ENCODE results near the gene ADARB2. TPM values are rescaled to one million over a fixed set of nuclear protein-coding genes. Genes with fewer than 3 reads are reported as not detected.

ADARB2 gene
- total RNA-seq, 1 donor from 2014 or later = 0.08 TPM

DNA sequence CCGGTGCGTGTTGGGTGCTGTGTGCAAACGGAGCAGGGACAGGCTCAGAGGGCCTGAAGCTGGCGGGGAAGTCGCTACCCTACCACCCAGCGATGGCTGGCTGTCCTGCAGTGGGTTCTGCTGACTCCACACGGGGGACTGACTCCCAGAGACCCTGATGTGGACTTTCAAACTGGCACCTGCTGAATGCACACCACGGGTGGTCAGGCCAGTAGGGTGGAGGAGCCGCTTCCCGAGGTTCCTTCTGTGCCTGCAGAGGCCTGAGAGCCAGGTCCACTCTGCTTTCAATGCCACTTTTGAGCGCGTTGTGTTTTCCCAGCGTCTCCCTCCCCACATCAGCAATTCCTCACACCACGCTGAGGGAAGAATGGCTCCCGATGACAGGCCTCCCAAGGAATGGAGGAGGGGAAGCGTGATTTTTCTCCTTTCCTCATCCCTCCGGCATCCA is 135.3 kb downstream of the ADARB2 start:
- no peaks in the 10 kb centered on the region for H3K36me3 ChIP-seq (ENCODE audit: control insufficient read depth, insufficient read depth, low read length)
- no peak overlapping the region for H3K4me3 ChIP-seq (ENCODE audit: low read depth, low read length)
- no peaks in the 10 kb centered on the region for H3K27me3 ChIP-seq (ENCODE audit: control insufficient read depth, insufficient read depth, low read length)
- TF ChIP-seq, protein P1, sequence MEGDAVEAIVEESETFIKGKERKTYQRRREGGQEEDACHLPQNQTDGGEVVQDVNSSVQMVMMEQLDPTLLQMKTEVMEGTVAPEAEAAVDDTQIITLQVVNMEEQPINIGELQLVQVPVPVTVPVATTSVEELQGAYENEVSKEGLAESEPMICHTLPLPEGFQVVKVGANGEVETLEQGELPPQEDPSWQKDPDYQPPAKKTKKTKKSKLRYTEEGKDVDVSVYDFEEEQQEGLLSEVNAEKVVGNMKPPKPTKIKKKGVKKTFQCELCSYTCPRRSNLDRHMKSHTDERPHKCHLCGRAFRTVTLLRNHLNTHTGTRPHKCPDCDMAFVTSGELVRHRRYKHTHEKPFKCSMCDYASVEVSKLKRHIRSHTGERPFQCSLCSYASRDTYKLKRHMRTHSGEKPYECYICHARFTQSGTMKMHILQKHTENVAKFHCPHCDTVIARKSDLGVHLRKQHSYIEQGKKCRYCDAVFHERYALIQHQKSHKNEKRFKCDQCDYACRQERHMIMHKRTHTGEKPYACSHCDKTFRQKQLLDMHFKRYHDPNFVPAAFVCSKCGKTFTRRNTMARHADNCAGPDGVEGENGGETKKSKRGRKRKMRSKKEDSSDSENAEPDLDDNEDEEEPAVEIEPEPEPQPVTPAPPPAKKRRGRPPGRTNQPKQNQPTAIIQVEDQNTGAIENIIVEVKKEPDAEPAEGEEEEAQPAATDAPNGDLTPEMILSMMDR (IDR thresholded peaks at IDR 0.05; ENCODE audit: insufficient read depth, low read length, poor library complexity, severe bottlenecking) = no peak
- no peak for DNase-seq (ENCODE audit: low read depth)

DNA sequence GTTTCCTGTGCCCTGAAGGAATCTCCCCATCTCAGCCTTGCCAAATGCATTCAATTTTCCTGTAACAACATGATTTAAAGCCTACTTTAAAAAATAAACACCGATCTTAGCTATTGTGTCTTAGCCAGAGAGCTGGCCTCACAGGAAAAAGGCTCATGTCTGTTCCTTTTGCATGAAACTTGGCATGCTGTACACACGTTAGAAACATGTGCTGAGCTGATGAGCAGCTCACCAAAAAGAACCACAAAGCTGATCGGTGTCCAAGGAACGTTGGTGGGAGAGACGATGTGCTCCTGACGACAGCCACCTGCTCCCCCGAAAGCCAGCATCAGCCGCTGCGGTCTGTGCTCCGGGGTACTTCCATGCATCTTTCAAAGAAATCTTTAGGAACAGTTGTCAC is 135.9 kb downstream of the ADARB2 start:
- Histone ChIP-seq H3K36me3 (ENCODE audit: control insufficient read depth, insufficient read depth, low read length) (no peaks in the 10 kb centered on the region), H3K4me3 (ENCODE audit: low read depth, low read length) (no peak overlapping the region), H3K27me3 (ENCODE audit: control insufficient read depth, insufficient read depth, low read length) (no peaks in the 10 kb centered on the region)
- DNase-seq (ENCODE audit: low read depth) = no peak
- TF ChIP-seq, protein P1 (IDR thresholded peaks at IDR 0.05; ENCODE audit: insufficient read depth, low read length, poor library complexity, severe bottlenecking) = no peak

GRCh38 chr10:1600861-1601260 is 136.5 kb downstream of the ADARB2 start:
- TF ChIP-seq, protein P1 (IDR thresholded peaks at IDR 0.05; ENCODE audit: insufficient read depth, low read length, poor library complexity, severe bottlenecking) = no peak
- H3K4me3 ChIP-seq (ENCODE audit: low read depth, low read length) = no peak overlapping the region
- H3K27me3 ChIP-seq (ENCODE audit: control insufficient read depth, insufficient read depth, low read length) = no peaks in the 10 kb centered on the region
- no peak for DNase-seq (ENCODE audit: low read depth)
- no peaks in the 10 kb centered on the region for H3K36me3 ChIP-seq (ENCODE audit: control insufficient read depth, insufficient read depth, low read length)

- no peak for DNase-seq (ENCODE audit: low read depth)
- TF ChIP-seq, protein P1 (IDR thresholded peaks at IDR 0.05; ENCODE audit: insufficient read depth, low read length, poor library complexity, severe bottlenecking) = no peak
These were observed 138.8 kb downstream of the ADARB2 start for GRCh38 chr10:1598393-1599153.

DNA sequence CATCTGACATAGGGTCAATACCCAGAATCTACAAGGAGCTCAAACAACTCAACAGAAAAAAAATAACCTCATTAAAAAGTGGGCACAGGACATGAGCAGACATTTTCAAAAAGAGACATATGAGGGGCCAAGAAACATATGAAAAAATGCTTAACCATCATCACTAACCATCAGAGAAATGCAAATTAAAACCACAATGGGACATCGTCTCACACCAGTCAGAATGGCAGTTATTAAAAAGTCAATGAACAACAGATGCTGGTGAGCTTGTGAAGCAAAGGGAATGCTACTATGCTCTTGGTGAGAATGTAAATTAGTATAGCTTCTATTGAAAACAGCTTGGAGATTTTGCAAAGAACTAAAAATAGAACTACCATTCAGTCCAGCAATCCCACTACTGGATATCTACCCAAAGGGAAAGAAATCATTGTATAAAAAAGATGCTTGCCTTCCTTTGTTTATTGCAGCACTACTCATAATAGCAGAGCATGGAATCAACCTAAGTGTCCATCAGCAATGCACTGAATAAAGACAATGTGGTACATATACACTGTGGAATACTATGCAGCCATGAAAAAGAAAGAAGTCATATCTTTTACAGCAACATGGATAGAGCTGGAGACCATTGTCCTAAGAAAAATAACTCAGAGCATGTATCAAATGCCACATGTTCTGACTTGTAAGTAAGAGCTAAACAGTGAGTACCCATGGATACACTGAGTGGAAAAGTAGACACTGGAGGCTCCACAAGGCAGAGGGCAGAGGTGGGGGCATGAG is 139.8 kb downstream of the ADARB2 start:
- H3K4me3 ChIP-seq (ENCODE audit: low read depth, low read length) = no peak overlapping the region

More at GRCh38 chr10:1598393-1599153, 138.8 kb downstream of the ADARB2 start:
- Histone ChIP-seq H3K27me3 (ENCODE audit: control insufficient read depth, insufficient read depth, low read length) (no peaks in the 10 kb centered on the region), H3K36me3 (ENCODE audit: control insufficient read depth, insufficient read depth, low read length) (no peaks in the 10 kb centered on the region), H3K4me3 (ENCODE audit: low read depth, low read length) (no peak overlapping the region)

More for the DNA sequence above, 139.8 kb downstream of the ADARB2 start:
- no peak for DNase-seq (ENCODE audit: low read depth)
- Histone ChIP-seq H3K36me3 (ENCODE audit: control insufficient read depth, insufficient read depth, low read length) (no peaks in the 10 kb centered on the region), H3K27me3 (ENCODE audit: control insufficient read depth, insufficient read depth, low read length) (no peaks in the 10 kb centered on the region)
- TF ChIP-seq, protein P1 (IDR thresholded peaks at IDR 0.05; ENCODE audit: insufficient read depth, low read length, poor library complexity, severe bottlenecking) = no peak

All from kidney epithelial cell (primary cell).